Adrenal gland (tissue), 12 donors: ENCODE data around the gene FRG2B. TPM values are rescaled to one million over a fixed set of nuclear protein-coding genes. Genes with fewer than 3 reads are reported as not detected.
"Not testable (repeated sequence)": the region's sequence is repeated elsewhere in the genome, so short reads cannot be mapped to it uniquely, and the experiment has no call there.

ENCODE experiments used
- DNase-seq, 7 donors: peaks; one replicate each; pipeline ENCODE4 v3.0.0-alpha.2; 2019 to 2020
- H3K27ac ChIP-seq, 5 donors: fragments of 200-600 bp; sonication (generic) in 4 of 5; 1 replicate in 3 of 5; 2 replicates in 2 of 5; pipeline versions ENCODE4 v1.5.1 to v1.8.0; 2016 to 2020; ENCODE audit warnings: mild to moderate bottlenecking in 1 of 5
- H3K27me3 ChIP-seq: fragments of 200-600 bp; 2 replicates; pipeline ENCODE4 v1.8.0; 2021
- H3K36me3 ChIP-seq, 2 donors: fragments of 200-600 bp; replicated peaks in 1 of 2; 1 replicate in 1 of 2; 2 replicates in 1 of 2; pipeline versions ENCODE4 v1.5.1 to v1.8.0; 2018 to 2022
- H3K4me1 ChIP-seq, 2 donors: fragments of 200-600 bp; replicated peaks in 1 of 2; 1 replicate in 1 of 2; 2 replicates in 1 of 2; pipeline versions ENCODE4 v1.5.1 to v1.8.0; 2018 to 2021
- H3K4me3 ChIP-seq, 4 donors: fragments of 200-600 bp; sonication (generic) in 3 of 4; one replicate each; pipeline ENCODE4 v1.5.1; 2016 to 2018
- H3K9me3 ChIP-seq, 3 donors: fragments of 200-600 bp; sonication (generic) in 1 of 3; replicated peaks in 1 of 3; 1 replicate in 2 of 3; 2 replicates in 1 of 3; pipeline versions ENCODE4 v1.5.1 to v1.8.0; 2016 to 2021
- CTCF ChIP-seq, 6 experiments: fragments of 450-650 bp in 4 of 6; fragments of 200-600 bp in 2 of 6; sonication (generic) in 1 of 6; IDR thresholded peaks; 1 replicate in 5 of 6; 2 replicates in 1 of 6; pipeline versions ENCODE4 v1.5.1 to v1.8.0; 2016 to 2021; ENCODE audit warnings: antibody characterized with exemption in 6 of 6, mild to moderate bottlenecking in 2 of 6, moderate library complexity in 1 of 6
- POLR2A ChIP-seq, 2 donors: fragments of 450-650 bp; IDR thresholded peaks; one replicate each; pipeline ENCODE4 v1.6.1; 2017; ENCODE audit warnings: antibody characterized with exemption in 2 of 2, mild to moderate bottlenecking in 2 of 2, moderate library complexity in 1 of 2
- WGBS, 4 donors: extraction: QIAGEN DNeasy Blood & Tissue Kit in 2 of 4; methylation state at CpG; one replicate each; pipeline versions ENCODE4 v1.1.5 to v1.1.7; 2013 to 2017; 5-methylcytosine and 5-hydroxymethylcytosine counted together
- intact Hi-C, 2 donors: fragments of 100-400 bp; cut with DNase I; formaldehyde crosslinking; loops; one replicate each; pipeline versions ENCODE4 v1.14.1 to v1.15.0; 2022 to 2023
- polyA plus RNA-seq, 3 donors: library from polyadenylated mRNA; stranded (reverse); fragments of 200-250 nt in 2 of 3; fragments of 350-450 nt in 1 of 3; fragmentation: Illumina TruSeq in 1 of 3; extraction: RNeasy Lipid Tissue Mini Kit (QIAGEN cat#74804) in 1 of 3; gene quantifications; one replicate each; pipeline ENCODE4 v1.2.3, GENCODE V29; 2013 to 2014
- total RNA-seq, 9 donors: library from RNA; depleted of rRNA in 4 of 9; stranded (reverse); fragments of >200 nt in 4 of 9; fragments of 120-200 nt in 1 of 9; fragmentation: NEBNext Ultra II Directional in 1 of 9; extraction: Animal tissue kit (Norgen Biotek cat#: 25700) in 1 of 9; gene quantifications; one replicate each; pipeline versions ENCODE4 v1.1.0 to v1.2.4, GENCODE V29; 2013 to 2023
- donor health status: healthy with polysubstance abuse.
- donor health status: Bipolar disorder and iron deficiency.
- donor health status: DM: yes; HTN: yes; CAD: no.
- donor health status: DM: no; HTN: no; CAD: no.
- donor health status: DM: no; HTN: no; CAD: no.
- donor health status: DM: yes; HTN: yes; CAD: no.

The FRG2B gene
- total and polyA plus RNA-seq, 12 donors = not detected

- WGBS, 4 donors = 63 to 69% (median 66%) methylated on average over 6 of the region's 6 CpGs
- no peaks in the 10 kb centered on the region for H3K27me3 ChIP-seq
- H3K9me3 ChIP-seq = no peaks in the 10 kb centered on the region
- no peak overlapping the region for H3K27ac ChIP-seq
- no peak for DNase-seq
- no peaks in the 10 kb centered on the region for H3K36me3 ChIP-seq
- intact Hi-C loops = no loop called here
- H3K4me1 ChIP-seq = no peaks in the 10 kb centered on the region
- no peak overlapping the region for H3K4me3 ChIP-seq
- TF ChIP-seq CTCF (IDR thresholded peaks at IDR 0.05) (no peak), POLR2A (IDR thresholded peaks at IDR 0.05) (no peak)
These were observed 33.9 kb downstream of the FRG2B start for GRCh38 chr10:133592716-133593115.

DNA sequence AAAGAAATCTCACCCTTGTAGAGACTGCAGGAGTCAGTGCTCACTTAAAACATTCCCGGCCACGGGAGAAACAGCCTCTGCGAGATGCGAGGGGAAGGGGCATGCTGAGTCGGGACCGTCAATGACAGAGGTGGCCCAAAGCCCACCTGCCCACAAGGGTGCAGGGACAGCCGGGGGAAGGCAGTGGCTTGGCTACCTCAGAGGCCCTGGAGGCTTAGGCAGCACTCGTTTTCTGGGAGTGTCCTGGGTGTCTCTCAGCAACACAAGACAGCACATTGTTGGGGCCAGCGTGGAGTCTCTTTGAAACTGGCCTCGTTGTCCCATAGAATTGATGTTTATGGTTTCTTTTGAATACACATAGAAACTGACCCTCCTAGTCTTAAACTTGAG is 35.6 kb downstream of the FRG2B start:
- H3K4me1 ChIP-seq = no peaks in the 10 kb centered on the region
- H3K27ac ChIP-seq = no peak overlapping the region
- WGBS, 4 donors = 65 to 80% (median 72%) methylated on average over 4 to 10 of the region's 10 CpGs
- no peaks in the 10 kb centered on the region for H3K9me3 ChIP-seq
- H3K36me3 ChIP-seq = no peaks in the 10 kb centered on the region
- H3K4me3 ChIP-seq = no peak overlapping the region
- intact Hi-C loops = no loop called here
- no peaks in the 10 kb centered on the region for H3K27me3 ChIP-seq
- TF ChIP-seq CTCF (IDR thresholded peaks at IDR 0.05) (no peak), POLR2A (IDR thresholded peaks at IDR 0.05) (no peak)
- DNase-seq = no peak

DNA sequence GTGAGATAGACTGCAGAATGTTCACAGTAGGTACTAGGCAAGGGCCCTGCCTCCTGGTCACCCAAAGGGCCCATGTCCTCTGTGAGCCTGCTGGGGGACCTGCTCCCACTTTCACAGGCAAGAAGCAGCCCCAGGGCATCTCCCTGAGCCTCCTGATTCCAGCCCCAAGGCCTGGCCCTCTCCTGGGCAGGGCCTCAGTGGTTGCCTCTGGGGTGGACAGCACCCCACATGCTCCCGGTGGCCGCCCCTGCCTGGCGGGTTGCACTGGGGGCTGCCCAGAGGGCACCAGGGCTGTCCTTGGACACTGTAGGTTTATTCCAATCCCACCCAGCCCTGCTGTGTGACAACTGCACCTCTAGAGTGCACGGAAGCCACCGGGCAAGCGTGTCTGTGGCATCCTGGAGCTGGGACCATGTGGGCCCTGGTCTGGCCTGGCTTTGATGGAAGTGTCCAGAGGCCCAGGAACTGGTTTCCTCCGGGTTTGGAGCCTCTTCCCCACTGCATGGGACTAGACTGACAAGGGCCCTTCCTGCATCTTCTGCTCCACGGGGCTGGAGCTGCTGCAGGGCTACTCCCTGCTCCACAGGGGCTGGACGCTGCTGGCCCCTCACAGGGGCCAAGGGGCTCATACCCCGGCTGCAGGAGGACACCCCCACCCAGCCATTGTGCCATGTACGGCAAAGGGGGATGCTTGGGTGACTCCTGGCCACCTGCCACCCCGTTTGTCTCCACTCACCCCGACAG is 36.2 kb downstream of the FRG2B start:
- no peaks in the 10 kb centered on the region for H3K27me3 ChIP-seq
- H3K9me3 ChIP-seq = no peaks in the 10 kb centered on the region
- intact Hi-C loops = no loop called here
- H3K4me1 ChIP-seq = no peaks in the 10 kb centered on the region
- H3K27ac ChIP-seq = no peak overlapping the region
- 48 to 75% (median 71%) methylated on average over 4 to 13 of the region's 13 CpGs for WGBS, 4 donors
- H3K4me3 ChIP-seq = no peak overlapping the region
- TF ChIP-seq POLR2A (IDR thresholded peaks at IDR 0.05) (no peak), CTCF (IDR thresholded peaks at IDR 0.05) (no peak)
- no peaks in the 10 kb centered on the region for H3K36me3 ChIP-seq
- no peak for DNase-seq

DNA sequence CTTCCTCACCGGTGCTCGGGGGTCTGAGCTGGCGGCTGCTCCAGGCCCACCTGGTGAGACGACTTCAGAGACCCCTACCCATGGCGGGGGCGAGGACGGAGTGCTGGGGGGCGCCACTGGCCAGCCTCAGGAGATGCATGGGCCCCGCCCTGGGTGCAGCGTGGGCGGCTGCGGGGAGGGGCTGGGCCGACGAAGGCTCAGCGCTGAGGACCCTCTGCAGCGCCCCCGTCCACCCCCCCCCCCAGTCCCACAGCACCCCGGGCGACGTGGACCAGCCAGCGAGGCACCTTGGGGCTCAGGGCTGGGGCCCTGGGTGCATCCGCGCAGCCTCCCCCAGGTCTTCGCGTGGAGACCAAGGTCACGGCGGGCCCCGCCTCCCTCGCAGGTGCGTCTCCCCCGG is 49.6 kb downstream of the FRG2B start:
- H3K4me1 ChIP-seq, intact Hi-C loops, H3K36me3 ChIP-seq, DNase-seq, H3K27ac ChIP-seq, H3K27me3 ChIP-seq, H3K4me3 ChIP-seq: not testable (repeated sequence)
- H3K9me3 ChIP-seq = peaks cover 0 to 13% (median 0%) of the 10 kb centered on the region in 3 donors
- 79 to 85% methylated on average over 7 to 11 of the region's 31 CpGs; no CpG with 5 or more reads in 2 of the 4 donors for WGBS, 4 donors

Other genes with a start within 250 kb of the FRG2B start
- gene PAOX, start 247.5 kb downstream of the FRG2B start, total RNA-seq = 10 to 100 TPM in 3 of 9 donors, 1 to 10 TPM in 6; 2.3 to 34.4 (median 7.1) TPM
- gene PAOX, start 247.5 kb downstream of the FRG2B start, polyA plus RNA-seq = 10 to 100 TPM in 1 of 3 donors, 1 to 10 TPM in 2; 1.0 to 10.6 (median 5.5) TPM
- 10 to 100 TPM; 24.0 to 68.6 (median 45.7) TPM for gene MTG1, start 232.6 kb downstream of the FRG2B start, total RNA-seq
- gene MTG1, start 232.6 kb downstream of the FRG2B start, polyA plus RNA-seq = 100 to 1,000 TPM in 1 of 3 donors, 10 to 100 TPM in 2; 44.1 to 118 (median 88.1) TPM
- 1 to 10 TPM in 1 of 9 donors, under 1 TPM in 5, not detected in 3; 0.10 to 1.2 (median 0.44) TPM for gene SPRN, start 202.2 kb downstream of the FRG2B start, total RNA-seq
- gene SPRN, start 202.2 kb downstream of the FRG2B start, polyA plus RNA-seq = 1 to 10 TPM in 1 of 3 donors, under 1 TPM in 2; 0.54 to 1.8 (median 0.60) TPM
- gene SCART1, start 172.8 kb downstream of the FRG2B start, total RNA-seq = 1 to 10 TPM in 6 of 9 donors, under 1 TPM in 3; 0.42 to 5.5 (median 2.2) TPM
- 1 to 10 TPM in 2 of 3 donors, under 1 TPM in 1; 0.42 to 2.7 (median 1.4) TPM for gene SCART1, start 172.8 kb downstream of the FRG2B start, polyA plus RNA-seq
- gene CYP2E1, start 99.4 kb downstream of the FRG2B start, total RNA-seq = 1 to 10 TPM in 5 of 9 donors, under 1 TPM in 3, not detected in 1; 0.17 to 4.2 (median 1.1) TPM
- gene CYP2E1, start 99.4 kb downstream of the FRG2B start, polyA plus RNA-seq = 1 to 10 TPM; 3.6 to 8.1 (median 4.0) TPM
- gene SYCE1, start 61.2 kb downstream of the FRG2B start, total RNA-seq = 1 to 10 TPM in 5 of 9 donors, under 1 TPM in 1, not detected in 3; 0.52 to 6.2 (median 1.3) TPM
- gene SYCE1, start 61.2 kb downstream of the FRG2B start, polyA plus RNA-seq = 1 to 10 TPM in 2 of 3 donors, under 1 TPM in 1; 0.92 to 9.2 (median 3.5) TPM